HG03457 (cell line): Measurements from ENCODE around the gene SH3RF3.
"Not testable (repeated sequence)": the region's sequence is repeated elsewhere in the genome, so short reads cannot be mapped to it uniquely, and the experiment has no call there.

ENCODE experiments used
- ATAC-seq: cut with Tn5 transposase; IDR thresholded peaks from one replicate; pipeline ENCODE4 v1.9.1; 2021; ENCODE audit warnings: moderate number of reproducible peaks; ENCODE audit not compliant: unreplicated experiment

SH3RF3 gene

GRCh38 chr2:109117780-109118179 is 11.2 kb upstream of the SH3RF3 start:
- no peak for ATAC-seq

- no peak for ATAC-seq
These were observed 10.7 kb upstream of the SH3RF3 start for GRCh38 chr2:109118321-109118720.

GRCh38 chr2:109120166-109120565 is 8.8 kb upstream of the SH3RF3 start:
- no peak for ATAC-seq

- ATAC-seq = not testable (repeated sequence)
These were observed 8.3 kb upstream of the SH3RF3 start for GRCh38 chr2:109120686-109121085.

GRCh38 chr2:109123586-109124201 is 5.3 kb upstream of the SH3RF3 start:
- no peak for ATAC-seq

- ATAC-seq = no peak
These were observed 3.9 kb upstream of the SH3RF3 start for GRCh38 chr2:109124982-109125592.

GRCh38 chr2:109125593-109126500 is 3.2 kb upstream of the SH3RF3 start:
- no peak for ATAC-seq

GRCh38 chr2:109126501-109126860 is 2.5 kb upstream of the SH3RF3 start:
- ATAC-seq = no peak

GRCh38 chr2:109127556-109127955 is 1.4 kb upstream of the SH3RF3 start:
- no peak for ATAC-seq

GRCh38 chr2:109128048-109128615 is 873 bp upstream of the SH3RF3 start:
- no peak for ATAC-seq

GRCh38 chr2:109129356-109129920 is 433 bp downstream of the SH3RF3 start:
- no peak for ATAC-seq

GRCh38 chr2:109129921-109130722 is 1.1 kb downstream of the SH3RF3 start:
- no peak for ATAC-seq

GRCh38 chr2:109130723-109130995 is 1.7 kb downstream of the SH3RF3 start:
- ATAC-seq = no peak

- no peak for ATAC-seq
These were observed 2.8 kb downstream of the SH3RF3 start for GRCh38 chr2:109131777-109132176.

GRCh38 chr2:109132626-109133025 is 3.6 kb downstream of the SH3RF3 start:
- ATAC-seq = no peak

GRCh38 chr2:109133746-109134145 is 4.7 kb downstream of the SH3RF3 start:
- no peak for ATAC-seq

- ATAC-seq = peak; percentile 66
These were observed 5.8 kb downstream of the SH3RF3 start for GRCh38 chr2:109134741-109135358.

- no peak for ATAC-seq
These were observed 6.6 kb downstream of the SH3RF3 start for GRCh38 chr2:109135359-109136197.

- ATAC-seq = no peak
These were observed 7.5 kb downstream of the SH3RF3 start for GRCh38 chr2:109136542-109136941.
